Colonic mucosa (tissue), 4 donors: ENCODE data around the gene PKN3. TPM values are rescaled to one million over a fixed set of nuclear protein-coding genes. Genes with fewer than 3 reads are reported as not detected.
"Not testable (repeated sequence)": the region's sequence is repeated elsewhere in the genome, so short reads cannot be mapped to it uniquely, and the experiment has no call there.

Source experiments
- DNase-seq: peaks from one replicate; pipeline ENCODE4 v3.0.0-alpha.2; 2020
- H3K27ac ChIP-seq: fragments of 200-600 bp; one replicate; pipeline ENCODE4 v1.8.0; 2021
- H3K27me3 ChIP-seq: fragments of 200-600 bp; one replicate; pipeline ENCODE4 v1.8.0; 2021
- H3K36me3 ChIP-seq: fragments of 200-600 bp; one replicate; pipeline ENCODE4 v1.8.0; 2021
- H3K4me1 ChIP-seq: fragments of 200-600 bp; one replicate; pipeline ENCODE4 v1.8.0; 2021; ENCODE audit warnings: mild to moderate bottlenecking
- H3K4me3 ChIP-seq: fragments of 200-600 bp; one replicate; pipeline ENCODE4 v1.8.0; 2021
- H3K9ac ChIP-seq, 2 donors: one replicate each; pipeline ENCODE4 v1.7.0; 2013; ENCODE audit warnings: control low read depth in 2 of 2, low read depth in 2 of 2, low read length in 2 of 2
- H3K9me3 ChIP-seq: fragments of 200-600 bp; one replicate; pipeline ENCODE4 v1.8.0; 2021
- intact Hi-C: fragments of 100-400 bp; cut with DNase I; formaldehyde crosslinking; loops from one replicate; pipeline ENCODE4 v1.14.1; 2022
- total RNA-seq, 2 donors: library from RNA; stranded (reverse); fragmentation: NEBNext Ultra II Directional in 1 of 2; extraction: Animal tissue kit (Norgen Biotek cat#: 25700) in 1 of 2; gene quantifications; one replicate each; pipeline ENCODE4 v1.2.1, GENCODE V29; 2021
- TF ChIP-seq, protein P1 (sequence below): fragments of 200-600 bp; IDR thresholded peaks from one replicate; pipeline ENCODE4 v1.8.0; 2022; ENCODE audit warnings: antibody characterized with exemption, mild to moderate bottlenecking
- donor health status: healthy.
- donor health status: DM: no; HTN: no; CAD: no.
- donor health status: DM: no; HTN: no; CAD: no.

PKN3 gene
- total RNA-seq, 2 donors from 2014 or later = 2.8 to 7.5 TPM

DNA sequence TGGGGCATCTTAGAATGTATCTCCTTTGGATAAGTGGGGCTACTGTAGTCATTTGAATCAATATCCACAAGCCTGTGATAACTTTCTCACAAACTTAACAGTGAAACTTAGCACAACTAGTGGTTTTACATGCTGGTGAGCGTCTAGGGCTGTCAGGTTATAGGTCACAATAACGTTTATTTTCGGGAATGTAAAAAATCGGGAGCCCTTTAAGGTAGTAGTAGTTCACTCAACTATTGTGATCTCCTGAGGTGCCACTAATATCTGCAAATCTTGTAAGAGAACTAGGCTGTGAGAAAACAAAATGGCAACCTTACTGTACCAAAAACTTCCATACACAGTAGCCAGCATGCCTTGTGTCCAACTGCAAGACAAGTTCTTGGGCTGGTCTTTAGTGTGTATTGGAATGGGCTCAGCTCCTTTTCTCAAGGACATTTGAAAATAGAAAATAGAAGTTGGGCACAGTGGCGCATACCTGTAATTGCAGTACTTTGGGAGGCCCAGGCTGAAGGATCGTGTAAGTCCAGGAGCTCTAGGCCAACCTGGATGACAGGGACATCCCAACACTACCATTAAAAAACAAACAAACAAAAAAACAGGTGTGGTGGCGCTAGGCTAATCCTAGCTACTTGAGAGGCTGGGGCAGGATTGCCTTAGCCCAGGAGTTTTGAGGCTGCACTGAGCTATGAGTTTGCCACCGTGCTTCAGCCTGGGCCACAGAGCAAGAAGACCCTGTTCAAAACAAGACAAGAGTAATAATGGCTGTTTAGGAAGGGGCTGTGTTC is 5.2 kb upstream of the PKN3 start:
- Histone ChIP-seq H3K4me1 (no peaks in the 10 kb centered on the region), H3K27me3 (no peaks in the 10 kb centered on the region), H3K27ac (no peak overlapping the region), H3K9ac (no peak overlapping the region), H3K4me3 (no peak overlapping the region), H3K36me3 (peaks cover 6% of the 10 kb centered on the region), H3K9me3 (no peaks in the 10 kb centered on the region)
- intact Hi-C loops = no loop called here
- TF ChIP-seq, protein P1, sequence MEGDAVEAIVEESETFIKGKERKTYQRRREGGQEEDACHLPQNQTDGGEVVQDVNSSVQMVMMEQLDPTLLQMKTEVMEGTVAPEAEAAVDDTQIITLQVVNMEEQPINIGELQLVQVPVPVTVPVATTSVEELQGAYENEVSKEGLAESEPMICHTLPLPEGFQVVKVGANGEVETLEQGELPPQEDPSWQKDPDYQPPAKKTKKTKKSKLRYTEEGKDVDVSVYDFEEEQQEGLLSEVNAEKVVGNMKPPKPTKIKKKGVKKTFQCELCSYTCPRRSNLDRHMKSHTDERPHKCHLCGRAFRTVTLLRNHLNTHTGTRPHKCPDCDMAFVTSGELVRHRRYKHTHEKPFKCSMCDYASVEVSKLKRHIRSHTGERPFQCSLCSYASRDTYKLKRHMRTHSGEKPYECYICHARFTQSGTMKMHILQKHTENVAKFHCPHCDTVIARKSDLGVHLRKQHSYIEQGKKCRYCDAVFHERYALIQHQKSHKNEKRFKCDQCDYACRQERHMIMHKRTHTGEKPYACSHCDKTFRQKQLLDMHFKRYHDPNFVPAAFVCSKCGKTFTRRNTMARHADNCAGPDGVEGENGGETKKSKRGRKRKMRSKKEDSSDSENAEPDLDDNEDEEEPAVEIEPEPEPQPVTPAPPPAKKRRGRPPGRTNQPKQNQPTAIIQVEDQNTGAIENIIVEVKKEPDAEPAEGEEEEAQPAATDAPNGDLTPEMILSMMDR = no peak
- no peak for DNase-seq

DNA sequence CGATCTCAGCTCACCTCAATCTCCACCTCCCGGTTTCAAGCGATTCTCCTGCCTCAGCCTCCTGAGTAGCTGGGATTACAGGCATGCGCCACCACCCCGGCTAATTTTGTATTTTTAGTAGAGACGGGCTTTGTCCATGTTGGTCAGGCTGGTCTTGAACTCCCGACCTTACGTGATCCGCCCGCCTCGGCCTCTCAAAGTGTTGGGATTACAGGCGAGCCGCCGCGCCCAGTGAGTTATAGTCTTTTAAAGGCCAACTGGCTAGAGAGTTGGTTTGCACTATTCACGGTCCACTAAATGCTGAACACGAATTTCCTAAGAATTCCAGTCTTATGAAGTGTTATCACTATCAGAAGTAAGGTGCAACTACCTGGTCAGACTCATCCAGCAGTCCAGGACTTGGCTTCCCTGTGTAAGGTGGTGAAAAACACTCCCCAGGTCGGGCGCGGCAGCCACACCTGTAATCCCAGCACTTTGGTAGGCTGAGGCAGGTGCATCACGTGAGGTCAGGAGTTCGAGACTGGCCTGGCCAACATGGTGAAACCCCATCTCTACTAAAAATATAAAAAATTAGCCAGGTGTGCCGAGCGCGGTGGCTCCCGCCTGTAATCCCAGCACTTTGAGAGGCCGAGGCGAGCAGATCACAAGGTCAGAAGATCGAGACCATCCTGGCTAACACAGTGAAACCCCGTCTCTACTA is 3.1 kb upstream of the PKN3 start:
- H3K9me3 ChIP-seq, DNase-seq, H3K27ac ChIP-seq, H3K27me3 ChIP-seq, H3K36me3 ChIP-seq, H3K4me3 ChIP-seq, H3K4me1 ChIP-seq, intact Hi-C loops, H3K9ac ChIP-seq: not testable (repeated sequence)

DNA sequence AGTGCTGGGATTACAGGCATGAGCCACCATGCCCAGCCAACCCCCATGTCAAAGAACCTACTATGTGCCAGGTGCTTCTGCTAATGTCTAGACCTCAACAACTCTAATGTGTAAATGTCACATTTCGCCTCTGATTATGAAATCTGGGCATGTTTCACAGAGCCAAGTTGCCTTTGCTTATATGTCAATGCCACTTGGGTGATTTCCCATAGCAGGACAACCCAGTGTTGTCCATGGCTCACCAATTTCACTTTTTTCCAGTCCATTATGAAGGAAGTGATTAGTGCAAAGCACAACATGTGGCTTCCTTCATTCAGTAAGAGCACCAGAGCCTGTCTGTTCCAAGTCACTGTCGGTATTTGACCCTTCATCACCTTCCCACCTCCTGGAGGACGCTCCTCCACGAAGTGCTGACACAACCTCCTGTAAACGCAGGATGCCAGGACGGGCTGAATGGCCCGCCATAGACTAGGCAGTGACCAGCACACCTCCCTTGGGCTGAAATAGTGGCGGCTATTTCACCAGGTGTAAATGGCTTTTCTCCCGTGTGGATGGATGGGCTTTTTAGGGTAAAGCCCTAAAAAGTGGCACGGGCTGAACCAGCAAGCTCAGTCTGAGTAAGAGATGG is 962 bp upstream of the PKN3 start:
- intact Hi-C loops = no loop called here
- no peak for DNase-seq
- Histone ChIP-seq H3K27ac (no peak overlapping the region), H3K9ac (no peak overlapping the region), H3K4me1 (no peaks in the 10 kb centered on the region), H3K36me3 (no peaks in the 10 kb centered on the region), H3K27me3 (no peaks in the 10 kb centered on the region), H3K4me3 (no peak overlapping the region), H3K9me3 (no peaks in the 10 kb centered on the region)
- TF ChIP-seq, protein P1 = no peak

DNA sequence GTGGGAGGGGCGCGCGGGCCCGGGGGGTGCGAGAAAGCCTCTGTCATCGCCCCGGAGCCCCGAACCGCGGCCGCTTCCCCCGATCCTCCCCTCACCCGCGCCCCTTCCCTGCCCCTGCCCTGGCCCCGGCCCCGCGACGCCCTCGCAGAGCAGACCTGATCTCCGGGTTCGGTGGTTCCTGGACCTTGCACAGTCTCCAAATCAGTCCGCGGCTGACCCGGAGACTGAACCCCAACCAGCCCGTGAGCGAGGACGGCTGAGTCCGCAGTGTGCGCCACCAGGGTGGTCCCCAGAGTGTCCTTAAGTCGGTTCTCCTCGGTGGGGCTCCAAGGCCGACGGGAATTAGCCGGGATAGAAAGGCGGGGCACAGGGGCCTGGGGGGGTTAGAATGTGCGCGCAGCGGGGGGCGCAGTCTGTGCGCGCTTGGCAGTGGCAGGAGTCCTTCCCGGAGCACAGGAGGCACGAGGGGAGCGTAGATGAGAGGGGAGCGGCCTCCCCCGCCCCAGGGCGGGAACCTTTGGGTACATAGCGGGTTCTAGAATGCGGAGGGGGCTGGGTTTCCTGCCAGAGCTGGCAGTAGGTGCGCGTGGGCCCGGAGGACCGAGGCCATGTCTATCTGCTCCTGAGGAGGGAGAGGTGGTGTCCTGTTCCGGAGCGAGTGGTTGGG is 779 bp downstream of the PKN3 start:
- Histone ChIP-seq H3K27ac (no peak overlapping the region), H3K9me3 (no peaks in the 10 kb centered on the region), H3K27me3 (no peaks in the 10 kb centered on the region), H3K9ac (peak overlapping the region; percentile 63 to 78), H3K4me3 (peak overlapping the region; percentile 80), H3K4me1 (no peaks in the 10 kb centered on the region), H3K36me3 (no peaks in the 10 kb centered on the region)
- intact Hi-C loops = no loop called here
- no peak for DNase-seq
- TF ChIP-seq, protein P1 = no peak

DNA sequence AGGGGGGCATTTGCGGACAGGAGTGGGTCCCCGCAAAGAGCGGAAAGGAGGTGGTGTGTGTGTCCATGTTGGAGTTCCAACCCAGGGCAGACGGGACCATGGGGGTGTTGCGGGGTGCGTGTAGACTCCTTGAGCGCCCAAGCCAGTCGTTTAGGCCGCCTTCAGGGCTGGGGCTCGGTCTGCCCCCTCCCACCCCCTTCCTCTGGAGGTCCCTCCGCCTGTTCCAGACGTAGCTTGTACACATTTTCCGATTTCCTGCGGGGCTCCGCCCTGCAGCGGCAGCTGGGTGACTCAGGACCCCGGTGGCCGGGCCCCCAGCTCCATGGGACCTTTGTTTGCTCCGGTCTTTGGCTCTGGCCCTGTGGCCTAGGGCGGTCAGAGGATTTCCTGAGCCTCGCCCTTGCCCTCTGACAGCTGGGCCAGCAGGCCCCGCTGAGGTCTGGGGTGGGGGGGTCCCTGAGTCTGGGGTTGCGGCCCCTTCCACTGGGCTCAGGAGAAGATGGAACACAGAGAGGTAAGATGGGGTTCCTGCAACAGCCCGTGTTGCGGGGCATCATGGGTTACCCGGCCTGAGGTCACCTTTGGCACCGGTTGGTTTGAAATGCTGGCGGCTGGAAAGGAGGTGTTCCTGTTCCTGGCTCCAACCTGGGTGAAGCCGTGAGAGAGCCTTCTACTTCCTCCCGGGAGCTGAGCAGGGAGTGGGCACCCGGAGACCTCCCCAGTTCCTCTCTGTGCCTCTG is 1.5 kb downstream of the PKN3 start:
- no peak for DNase-seq
- Histone ChIP-seq H3K9ac (peak overlapping the region in 1 of 2 donors; percentile 18), H3K9me3 (no peaks in the 10 kb centered on the region), H3K27me3 (no peaks in the 10 kb centered on the region), H3K36me3 (no peaks in the 10 kb centered on the region), H3K4me1 (no peaks in the 10 kb centered on the region), H3K27ac (no peak overlapping the region), H3K4me3 (peak overlapping the region; percentile 80)
- intact Hi-C loops = no loop called here
- TF ChIP-seq, protein P1 = no peak
